GM23338 (cell line): ENCODE measurements around the gene TWSG1. TPM values are rescaled to one million over a fixed set of nuclear protein-coding genes. Genes with fewer than 3 reads are reported as not detected.

Experiments used
- ATAC-seq: fragments of 200-7000 bp; cut with Tn5 transposase; 3 replicates; pipeline ENCODE4 v1.9.1; 2020
- DNase-seq: peaks from one replicate; pipeline ENCODE4 v3.0.0-alpha.2; 2015; ENCODE audit warnings: low spot score
- H2AFZ ChIP-seq: fragments of 200-600 bp; sonication (generic); 2 replicates; pipeline ENCODE4 v1.8.0; 2016; ENCODE audit warnings: antibody characterized with exemption, mild to moderate bottlenecking, moderate library complexity
- H3F3A ChIP-seq: fragments of 200-600 bp; sonication (generic); replicated peaks from 2 replicates; pipeline ENCODE4 v1.8.0; 2017; ENCODE audit warnings: antibody characterized with exemption, mixed run types, low read depth
- H3K27ac ChIP-seq: fragments of 200-600 bp; sonication (generic); 2 replicates; pipeline ENCODE4 v1.6.1; 2016; ENCODE audit warnings: low read depth
- H3K27me3 ChIP-seq: fragments of 200-600 bp; sonication (generic); 2 replicates; pipeline ENCODE4 v1.8.0; 2016; ENCODE audit warnings: mild to moderate bottlenecking, mixed run types, moderate library complexity; ENCODE audit not compliant: insufficient read depth
- H3K36me3 ChIP-seq: fragments of 200-600 bp; sonication (generic); 2 replicates; pipeline ENCODE4 v1.8.0; 2016; ENCODE audit warnings: mild to moderate bottlenecking; ENCODE audit not compliant: insufficient read depth
- H3K4me1 ChIP-seq: fragments of 200-600 bp; sonication (generic); 2 replicates; pipeline ENCODE4 v1.8.0; 2016; ENCODE audit warnings: mild to moderate bottlenecking, moderate library complexity; ENCODE audit not compliant: insufficient read depth
- H3K4me2 ChIP-seq: fragments of 200-600 bp; sonication (generic); 2 replicates; pipeline ENCODE4 v1.7.1; 2017; ENCODE audit warnings: mixed run types
- H3K4me3 ChIP-seq: fragments of 200-600 bp; sonication (generic); 2 replicates; pipeline ENCODE4 v1.6.1; 2016; ENCODE audit warnings: mixed run types
- H3K79me2 ChIP-seq: fragments of 200-600 bp; sonication (generic); replicated peaks from 2 replicates; pipeline ENCODE4 v1.8.0; 2017; ENCODE audit warnings: mild to moderate bottlenecking; ENCODE audit not compliant: insufficient read depth
- H3K9me2 ChIP-seq: fragments of 200-600 bp; sonication (generic); 2 replicates; pipeline ENCODE4 v1.8.0; 2017; ENCODE audit not compliant: insufficient read depth
- H4K20me1 ChIP-seq: fragments of 200-600 bp; sonication (generic); replicated peaks from 2 replicates; pipeline ENCODE4 v1.8.0; 2017; ENCODE audit warnings: mild to moderate bottlenecking; ENCODE audit not compliant: insufficient read depth
- H3K27ac Mint-ChIP-seq: 2 replicates; pipeline ENCODE4 v1.8.0; 2020; ENCODE audit warnings: inconsistent platforms, mild to moderate bottlenecking, moderate library complexity, mixed read lengths
- H3K27me3 Mint-ChIP-seq: 3 replicates; pipeline ENCODE4 v1.8.0; 2022; ENCODE audit warnings: low read depth, mild to moderate bottlenecking, moderate library complexity, mixed read lengths, inconsistent platforms; ENCODE audit not compliant: insufficient read depth, poor library complexity
- H3K36me3 Mint-ChIP-seq: 3 replicates; pipeline ENCODE4 v1.8.0; 2021; ENCODE audit warnings: low read depth, mild to moderate bottlenecking, inconsistent platforms, moderate library complexity, mixed read lengths
- H3K4me1 Mint-ChIP-seq: 3 replicates; pipeline ENCODE4 v1.8.0; 2020; ENCODE audit warnings: mild to moderate bottlenecking, inconsistent platforms, mixed read lengths
- H3K4me3 Mint-ChIP-seq: 3 replicates; pipeline ENCODE4 v1.8.0; 2021; ENCODE audit warnings: moderate library complexity, mild to moderate bottlenecking, inconsistent platforms, mixed read lengths
- H3K9me3 Mint-ChIP-seq: 3 replicates; pipeline ENCODE4 v1.8.0; 2020; ENCODE audit warnings: moderate library complexity, mild to moderate bottlenecking, inconsistent platforms, mixed read lengths
- CREB1 ChIP-seq: fragments of 250-450 bp; sonication (Bioruptor Pico); IDR thresholded peaks from 2 replicates; pipeline ENCODE4 v1.5.0; 2020; ENCODE audit warnings: low read depth, mild to moderate bottlenecking, moderate library complexity
- ETS1 ChIP-seq: IDR thresholded peaks from 2 replicates; pipeline ENCODE4 v1.6.1; 2016; ENCODE audit warnings: antibody characterized with exemption
- EZH2 ChIP-seq: fragments of 200-600 bp; sonication (generic); IDR thresholded peaks from one replicate; pipeline ENCODE4 v1.8.0; 2017; ENCODE audit warnings: antibody characterized with exemption, mild to moderate bottlenecking, low read depth; ENCODE audit not compliant: unreplicated experiment
- EZH2phosphoT487 ChIP-seq: fragments of 200-600 bp; sonication (generic); IDR thresholded peaks from one replicate; pipeline ENCODE4 v1.8.1; 2018; ENCODE audit warnings: antibody characterized with exemption; ENCODE audit not compliant: unreplicated experiment
- JUNB ChIP-seq: IDR thresholded peaks from one replicate; pipeline ENCODE4 v1.6.1; 2016; ENCODE audit warnings: antibody characterized with exemption; ENCODE audit not compliant: unreplicated experiment
- NANOG ChIP-seq: IDR thresholded peaks from 2 replicates; pipeline ENCODE4 v1.6.1; 2016; ENCODE audit warnings: antibody characterized with exemption, borderline replicate concordance
- POLR2AphosphoS5 ChIP-seq: IDR thresholded peaks from 2 replicates; pipeline ENCODE4 v1.6.1; 2016; ENCODE audit warnings: antibody characterized with exemption, low read depth
- REST ChIP-seq: IDR thresholded peaks from one replicate; pipeline ENCODE4 v1.6.1; 2018; ENCODE audit warnings: antibody characterized with exemption; ENCODE audit not compliant: unreplicated experiment
- STAT1 ChIP-seq: IDR thresholded peaks from one replicate; pipeline ENCODE4 v1.6.1; 2016; ENCODE audit warnings: antibody characterized with exemption; ENCODE audit not compliant: unreplicated experiment
- ZNF114 ChIP-seq: fragments of 250-450 bp; sonication (Bioruptor Pico); IDR thresholded peaks from 2 replicates; pipeline ENCODE4 v1.5.0; 2020; ENCODE audit warnings: mild to moderate bottlenecking, moderate library complexity
- ZNF331 ChIP-seq: fragments of 250-450 bp; sonication (Bioruptor Pico); IDR thresholded peaks from 2 replicates; pipeline ENCODE4 v1.5.0; 2020; ENCODE audit warnings: low read depth, mild to moderate bottlenecking, moderate library complexity
- polyA plus RNA-seq: library from polyadenylated mRNA; unstranded; fragments of >200 nt; fragmentation: Nextera tagmentation; extraction: Ambion mirVana; gene quantifications from 2 replicates; pipeline ENCODE4 v1.2.1, GENCODE V29; 2016
- total RNA-seq: library from RNA; depleted of rRNA; stranded (reverse); fragments of >200 nt; shearing (Covaris generic); gene quantifications from 2 replicates; pipeline ENCODE4 v1.2.3, GENCODE V29; 2014

The TWSG1 gene
- total and polyA plus RNA-seq, 2 experiments from 2014 or later, result 11.5 to 29.1 TPM

GRCh38 chr18:9359796-9360195 is 25.2 kb downstream of the TWSG1 start:
- no peaks in the 10 kb centered on the region; the same call in 1 of the 2 replicates for H3K79me2 ChIP-seq
- H3K9me3 Mint-ChIP-seq, result no peaks in the 10 kb centered on the region
- no peaks in the 10 kb centered on the region for H4K20me1 ChIP-seq
- no peaks in the 10 kb centered on the region for H3K9me2 ChIP-seq
- H3K27ac Mint-ChIP-seq, result no peak overlapping the region
- H3K36me3 ChIP-seq, result no peaks in the 10 kb centered on the region
- H3K4me1 ChIP-seq, result no peaks in the 10 kb centered on the region
- no peaks in the 10 kb centered on the region for H3K27me3 ChIP-seq
- no peaks in the 10 kb centered on the region for H3K4me1 Mint-ChIP-seq
- peaks cover 3% of the 10 kb centered on the region for H3K27me3 Mint-ChIP-seq
- no peak for DNase-seq
- no peaks in the 10 kb centered on the region for H3K36me3 Mint-ChIP-seq
- H3F3A ChIP-seq, result no peaks in the 10 kb centered on the region
- H3K27ac ChIP-seq, result no peak overlapping the region
- no peak for ATAC-seq
- H2AFZ ChIP-seq, result no peak overlapping the region
- no peak for TF ChIP-seq POLR2AphosphoS5
- TF ChIP-seq ETS1, result no peak
- TF ChIP-seq STAT1, result no peak
- H3K4me3 ChIP-seq, result no peak overlapping the region
- no peak overlapping the region for H3K4me3 Mint-ChIP-seq
- H3K4me2 ChIP-seq, result no peak overlapping the region

GRCh38 chr18:9361191-9361590 is 26.6 kb downstream of the TWSG1 start:
- no peak overlapping the region for H3K4me3 Mint-ChIP-seq
- no peaks in the 10 kb centered on the region for H3K79me2 ChIP-seq
- H3K36me3 ChIP-seq, result no peaks in the 10 kb centered on the region
- TF ChIP-seq CREB1 (CRISPR knock-in tag) (no peak), JUNB (no peak), POLR2AphosphoS5 (no peak), ZNF331 (CRISPR knock-in tag) (no peak), NANOG (no peak), EZH2 (no peak)
- H3K4me1 ChIP-seq, result no peaks in the 10 kb centered on the region
- no peaks in the 10 kb centered on the region for H3K36me3 Mint-ChIP-seq
- H3F3A ChIP-seq, result no peaks in the 10 kb centered on the region
- no peak for ATAC-seq
- H4K20me1 ChIP-seq, result no peaks in the 10 kb centered on the region
- H3K9me2 ChIP-seq, result no peaks in the 10 kb centered on the region
- no peak overlapping the region for H2AFZ ChIP-seq
- no peaks in the 10 kb centered on the region for H3K27me3 ChIP-seq
- H3K9me3 Mint-ChIP-seq, result no peaks in the 10 kb centered on the region
- H3K4me3 ChIP-seq, result no peak overlapping the region
- DNase-seq, result no peak
- peaks cover 6% of the 10 kb centered on the region; the same call in 2 of the 3 replicates for H3K4me1 Mint-ChIP-seq
- no peak overlapping the region for H3K4me2 ChIP-seq
- no peak overlapping the region for H3K27ac ChIP-seq
- H3K27ac Mint-ChIP-seq, result no peak overlapping the region
- peaks cover 3% of the 10 kb centered on the region for H3K27me3 Mint-ChIP-seq

- H3K79me2 ChIP-seq, result no peaks in the 10 kb centered on the region
- ATAC-seq, result no peak
- TF ChIP-seq JUNB (no peak), CREB1 (CRISPR knock-in tag) (no peak), ETS1 (no peak), ZNF114 (CRISPR knock-in tag) (no peak), REST (no peak), EZH2phosphoT487 (no peak), ZNF331 (CRISPR knock-in tag) (no peak), NANOG (no peak), POLR2AphosphoS5 (no peak)
- H3K4me3 Mint-ChIP-seq, result no peak overlapping the region
- no peak overlapping the region for H2AFZ ChIP-seq
- no peaks in the 10 kb centered on the region for H3K36me3 ChIP-seq
- peaks cover 4% of the 10 kb centered on the region for H3K27me3 Mint-ChIP-seq
- DNase-seq, result peak; percentile 8
- no peaks in the 10 kb centered on the region for H3K4me1 ChIP-seq
- H4K20me1 ChIP-seq, result no peaks in the 10 kb centered on the region
- H3K4me2 ChIP-seq, result no peak overlapping the region
- H3K4me3 ChIP-seq, result no peak overlapping the region
- H3K9me3 Mint-ChIP-seq, result peaks cover 6% of the 10 kb centered on the region; the same call in 2 of the 3 replicates
- no peak overlapping the region for H3K27ac ChIP-seq
- peaks cover 9% of the 10 kb centered on the region for H3K4me1 Mint-ChIP-seq
- H3F3A ChIP-seq, result no peaks in the 10 kb centered on the region
- H3K36me3 Mint-ChIP-seq, result peaks cover 12% of the 10 kb centered on the region
- no peaks in the 10 kb centered on the region for H3K9me2 ChIP-seq
- H3K27ac Mint-ChIP-seq, result no peak overlapping the region
- no peaks in the 10 kb centered on the region for H3K27me3 ChIP-seq
Measured at GRCh38 chr18:9362869-9363268, 28.3 kb downstream of the TWSG1 start.
